Hepatocyte (in vitro differentiated cells): Measurements from ENCODE around the gene SLC7A8. TPM values are rescaled to one million over a fixed set of nuclear protein-coding genes. Genes with fewer than 3 reads are reported as not detected.

Source experiments
- DNase-seq: peaks from one replicate; pipeline ENCODE4 v3.0.0-alpha.2; 2016; ENCODE audit warnings: low spot score
- H2AFZ ChIP-seq: fragments of 200-600 bp; sonication (generic); 2 replicates; pipeline ENCODE4 v1.6.0; 2016; ENCODE audit warnings: antibody characterized with exemption, mild to moderate bottlenecking
- H3K27ac ChIP-seq: fragments of 200-600 bp; sonication (generic); 2 replicates; pipeline ENCODE4 v1.5.1; 2016; ENCODE audit warnings: mild to moderate bottlenecking
- H3K27me3 ChIP-seq: fragments of 200-600 bp; sonication (generic); 2 replicates; pipeline ENCODE4 v1.6.1; 2016
- H3K36me3 ChIP-seq: fragments of 200-600 bp; sonication (generic); replicated peaks from 2 replicates; pipeline ENCODE4 v1.5.1; 2016; ENCODE audit warnings: low read depth; ENCODE audit not compliant: insufficient read depth
- H3K4me1 ChIP-seq: fragments of 200-600 bp; sonication (generic); 2 replicates; pipeline ENCODE4 v1.5.1; 2016; ENCODE audit warnings: mild to moderate bottlenecking, moderate library complexity; ENCODE audit not compliant: insufficient read depth
- H3K4me2 ChIP-seq: fragments of 200-600 bp; sonication (generic); 2 replicates; pipeline ENCODE4 v1.6.0; 2016
- H3K4me3 ChIP-seq: fragments of 200-600 bp; sonication (generic); 2 replicates; pipeline ENCODE4 v1.5.1; 2016; ENCODE audit warnings: mild to moderate bottlenecking
- H3K79me2 ChIP-seq: fragments of 200-600 bp; sonication (generic); 2 replicates; pipeline ENCODE4 v1.6.0; 2017; ENCODE audit warnings: mild to moderate bottlenecking
- H3K9me2 ChIP-seq: fragments of 200-600 bp; sonication (generic); replicated peaks from 2 replicates; pipeline ENCODE4 v1.6.0; 2017; ENCODE audit warnings: mild to moderate bottlenecking; ENCODE audit not compliant: insufficient read depth
- H3K9me3 ChIP-seq: fragments of 200-600 bp; sonication (generic); 2 replicates; pipeline ENCODE4 v1.5.1; 2016; ENCODE audit warnings: low read depth, mild to moderate bottlenecking
- H4K20me1 ChIP-seq: fragments of 200-600 bp; sonication (generic); 2 replicates; pipeline ENCODE4 v1.6.0; 2016; ENCODE audit warnings: mild to moderate bottlenecking; ENCODE audit not compliant: insufficient read depth, poor library complexity, severe bottlenecking
- CTCF ChIP-seq: fragments of 200-600 bp; sonication (generic); IDR thresholded peaks from 2 replicates; pipeline ENCODE4 v1.5.1; 2016; ENCODE audit warnings: antibody characterized with exemption, mild to moderate bottlenecking; ENCODE audit not compliant: poor library complexity
- EZH2 ChIP-seq: fragments of 200-600 bp; sonication (generic); IDR thresholded peaks from 2 replicates; pipeline ENCODE4 v1.6.1; 2016; ENCODE audit warnings: antibody characterized with exemption, mild to moderate bottlenecking, borderline replicate concordance
- EZH2phosphoT487 ChIP-seq: fragments of 200-600 bp; sonication (generic); IDR thresholded peaks from one replicate; pipeline ENCODE4 v1.6.1; 2018; ENCODE audit warnings: antibody characterized with exemption, mild to moderate bottlenecking, low read depth, moderate library complexity; ENCODE audit not compliant: unreplicated experiment, severe bottlenecking
- WGBS: methylation state at CpG from one replicate; pipeline ENCODE4 v1.1.6; 2016; ENCODE audit warnings: low lambda C conversion rate; ENCODE audit errors: missing lambda C conversion rate; 5-methylcytosine and 5-hydroxymethylcytosine counted together
- polyA plus RNA-seq: library from polyadenylated mRNA; unstranded; fragments of >200 nt; fragmentation: Nextera tagmentation; extraction: Ambion mirVana; gene quantifications from 2 replicates; pipeline ENCODE4 v1.2.1, GENCODE V29; 2016
- total RNA-seq: library from RNA; depleted of rRNA; stranded (reverse); fragments of >200 nt; gene quantifications from 2 replicates; pipeline ENCODE4 v1.2.3, GENCODE V29; 2014

Gene SLC7A8
- total and polyA plus RNA-seq, 2 experiments from 2014 or later, result 54.6 to 123 TPM

- 90% methylated on average over 3 of the region's 3 CpGs for whole genome bisulfite sequencing
- Histone ChIP-seq H3K9me2 (no peaks in the 10 kb centered on the region), H3K4me3 (no peak overlapping the region)
These were observed 52.6 kb downstream of the SLC7A8 start for GRCh38 chr14:23130871-23131270.

GRCh38 chr14:23129759-23130316 lies 53.6 kb downstream of the SLC7A8 start:
- H4K20me1 ChIP-seq, result no peaks in the 10 kb centered on the region
- DNase-seq, result no peak
- no peaks in the 10 kb centered on the region for H3K79me2 ChIP-seq
- H3K4me1 ChIP-seq, result no peaks in the 10 kb centered on the region
- no peaks in the 10 kb centered on the region for H3K9me2 ChIP-seq
- H3K9me3 ChIP-seq, result no peaks in the 10 kb centered on the region
- WGBS, result 96% methylated on average over 7 of the region's 7 CpGs
- H2AFZ ChIP-seq, result no peak overlapping the region
- no peak overlapping the region for H3K4me2 ChIP-seq
- TF ChIP-seq CTCF, result no peak
- no peak overlapping the region for H3K27ac ChIP-seq
- no peaks in the 10 kb centered on the region for H3K36me3 ChIP-seq
- no peaks in the 10 kb centered on the region for H3K27me3 ChIP-seq
- no peak overlapping the region for H3K4me3 ChIP-seq

More at GRCh38 chr14:23130871-23131270, 52.6 kb downstream of the SLC7A8 start:
- H3K4me2 ChIP-seq, result no peak overlapping the region
- H3K27ac ChIP-seq, result no peak overlapping the region
- no peaks in the 10 kb centered on the region for H4K20me1 ChIP-seq
- H3K9me3 ChIP-seq, result no peaks in the 10 kb centered on the region
- H3K27me3 ChIP-seq, result no peaks in the 10 kb centered on the region
- H3K36me3 ChIP-seq, result no peaks in the 10 kb centered on the region
- TF ChIP-seq EZH2phosphoT487, result no peak
- no peak for TF ChIP-seq EZH2
- no peak for TF ChIP-seq CTCF
- H3K4me1 ChIP-seq, result no peaks in the 10 kb centered on the region
- H3K79me2 ChIP-seq, result no peaks in the 10 kb centered on the region
- H2AFZ ChIP-seq, result no peak overlapping the region
- DNase-seq, result no peak

- over 99% methylated on average over 7 of the region's 7 CpGs for WGBS
- Histone ChIP-seq H3K27ac (no peak overlapping the region), H3K27me3 (no peaks in the 10 kb centered on the region), H3K36me3 (no peaks in the 10 kb centered on the region), H3K4me3 (no peak overlapping the region), H2AFZ (no peak overlapping the region), H3K9me3 (no peaks in the 10 kb centered on the region), H3K4me1 (no peaks in the 10 kb centered on the region), H4K20me1 (no peaks in the 10 kb centered on the region), H3K4me2 (no peak overlapping the region), H3K79me2 (no peaks in the 10 kb centered on the region), H3K9me2 (no peaks in the 10 kb centered on the region)
- no peak for DNase-seq
- TF ChIP-seq EZH2phosphoT487, result no peak
- no peak for TF ChIP-seq EZH2
- no peak for TF ChIP-seq CTCF
These were observed 54.3 kb downstream of the SLC7A8 start for GRCh38 chr14:23128969-23129758.
